ENCODE data around the gene FYN. TPM values are rescaled to one million over a fixed set of nuclear protein-coding genes. Genes with fewer than 3 reads are reported as not detected.

Gene FYN
- total RNA-seq, 2 donors from 2014 or later, result 25.7 to 83.1 TPM

DNA sequence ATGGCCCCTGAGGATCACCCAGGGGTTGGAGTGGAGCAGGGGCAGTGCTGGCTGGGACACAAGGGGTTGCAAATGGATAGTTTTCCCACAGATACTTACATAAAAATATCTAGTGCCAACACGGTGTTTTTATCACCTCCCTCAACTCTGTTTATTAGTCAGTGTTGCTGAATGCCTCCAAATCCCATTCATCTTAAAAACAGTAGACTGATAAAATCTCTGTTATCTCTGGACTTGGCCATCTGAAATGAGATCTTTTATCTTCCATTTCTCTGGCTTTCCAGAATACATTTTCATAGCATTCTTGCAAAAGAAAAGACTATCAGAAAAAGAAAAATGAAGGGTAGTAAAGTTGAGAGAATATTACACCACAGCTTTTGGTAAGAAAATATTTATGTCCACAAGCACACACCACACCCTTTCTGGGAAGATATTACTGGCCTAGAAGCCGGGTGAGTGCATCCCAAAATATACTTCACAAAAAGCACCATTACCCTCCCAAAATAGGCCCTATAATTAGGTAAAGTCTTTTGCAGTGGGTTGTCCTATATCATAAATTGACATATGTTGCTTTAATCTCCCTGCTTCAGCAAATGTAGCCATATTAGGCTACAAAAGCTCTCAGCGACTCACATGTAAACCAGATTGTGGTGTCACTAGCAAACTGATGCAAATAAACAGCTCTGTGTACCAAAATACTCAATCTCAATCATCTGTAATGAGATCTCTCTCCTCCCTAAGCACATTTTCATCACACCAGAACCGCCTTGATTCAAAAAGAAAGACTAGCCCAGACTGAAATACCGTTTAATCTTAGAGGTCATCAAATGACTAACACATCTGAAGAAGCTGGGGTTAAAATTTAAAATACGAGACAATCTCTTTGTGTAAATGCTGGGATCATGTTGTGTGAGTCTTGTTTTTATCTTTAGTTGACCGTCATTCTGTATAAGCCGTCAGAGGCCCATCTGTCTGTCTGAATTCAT lies 96.7 kb downstream of the FYN start:
- no peak for TF ChIP-seq CTCF (IDR thresholded peaks at IDR 0.05)
- TF ChIP-seq POLR2A (IDR thresholded peaks at IDR 0.05), result no peak
- no peaks in the 10 kb centered on the region for H3K36me3 ChIP-seq (replicated peaks in 1 of 2; ENCODE audit: insufficient read depth in 1 of 2, low read depth in 2 of 2)
- 59 to 66% methylated on average over 8 of the region's 8 CpGs for WGBS, 2 donors
- H3K9me3 ChIP-seq, result no peaks in the 10 kb centered on the region
- H3K27me3 ChIP-seq, result no peaks in the 10 kb centered on the region
- intact Hi-C loops (cut with DNase I), result no loop called here
- H3K4me1 ChIP-seq, result no peaks in the 10 kb centered on the region
- H3K4me3 ChIP-seq, result no peak overlapping the region
- no peak overlapping the region for H3K27ac ChIP-seq
- ATAC-seq (no peak), DNase-seq (no peak)

GRCh38 chr6:111775145-111775922 lies 97.9 kb downstream of the FYN start:
- intact Hi-C loops (cut with DNase I), result no loop called here
- ATAC-seq, result no peak
- Histone ChIP-seq H3K4me1 (no peaks in the 10 kb centered on the region), H3K9me3 (no peaks in the 10 kb centered on the region), H3K4me3 (no peak overlapping the region), H3K36me3 (replicated peaks in 1 of 2; ENCODE audit: insufficient read depth in 1 of 2, low read depth in 2 of 2) (no peaks in the 10 kb centered on the region), H3K27ac (no peak overlapping the region), H3K27me3 (no peaks in the 10 kb centered on the region)
- TF ChIP-seq POLR2A (IDR thresholded peaks at IDR 0.05), result no peak
- TF ChIP-seq CTCF (IDR thresholded peaks at IDR 0.05), result no peak
- no peak for DNase-seq
- 82 to 83% methylated on average over 8 of the region's 8 CpGs for WGBS, 2 donors

DNA sequence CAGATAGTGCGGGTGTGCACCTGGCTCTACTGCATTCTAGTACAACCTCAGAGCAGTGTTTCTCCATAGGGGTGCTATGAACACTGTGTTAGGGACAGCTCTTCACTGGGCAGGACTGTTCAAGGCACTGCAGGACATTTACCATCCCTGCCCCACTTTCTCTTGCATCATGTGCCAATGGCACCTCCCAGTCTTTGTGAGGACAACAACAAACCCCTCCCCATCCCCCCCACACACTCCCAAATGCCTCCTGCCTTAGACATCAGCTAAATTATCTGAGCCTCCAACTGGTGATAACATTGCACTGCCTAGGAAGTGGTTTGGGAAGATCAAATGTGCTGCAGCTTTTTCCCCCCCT lies 98.9 kb downstream of the FYN start:
- Histone ChIP-seq H3K4me1 (no peaks in the 10 kb centered on the region), H3K27ac (no peak overlapping the region), H3K4me3 (no peak overlapping the region), H3K36me3 (replicated peaks in 1 of 2; ENCODE audit: insufficient read depth in 1 of 2, low read depth in 2 of 2) (no peaks in the 10 kb centered on the region), H3K27me3 (no peaks in the 10 kb centered on the region), H3K9me3 (no peaks in the 10 kb centered on the region)
- intact Hi-C loops (cut with DNase I), result no loop called here
- ATAC-seq (no peak), DNase-seq (no peak)
- WGBS, 2 donors, result 88 to 93% methylated on average over 1 of the region's 1 CpG
- TF ChIP-seq CTCF (IDR thresholded peaks at IDR 0.05), result no peak

DNA sequence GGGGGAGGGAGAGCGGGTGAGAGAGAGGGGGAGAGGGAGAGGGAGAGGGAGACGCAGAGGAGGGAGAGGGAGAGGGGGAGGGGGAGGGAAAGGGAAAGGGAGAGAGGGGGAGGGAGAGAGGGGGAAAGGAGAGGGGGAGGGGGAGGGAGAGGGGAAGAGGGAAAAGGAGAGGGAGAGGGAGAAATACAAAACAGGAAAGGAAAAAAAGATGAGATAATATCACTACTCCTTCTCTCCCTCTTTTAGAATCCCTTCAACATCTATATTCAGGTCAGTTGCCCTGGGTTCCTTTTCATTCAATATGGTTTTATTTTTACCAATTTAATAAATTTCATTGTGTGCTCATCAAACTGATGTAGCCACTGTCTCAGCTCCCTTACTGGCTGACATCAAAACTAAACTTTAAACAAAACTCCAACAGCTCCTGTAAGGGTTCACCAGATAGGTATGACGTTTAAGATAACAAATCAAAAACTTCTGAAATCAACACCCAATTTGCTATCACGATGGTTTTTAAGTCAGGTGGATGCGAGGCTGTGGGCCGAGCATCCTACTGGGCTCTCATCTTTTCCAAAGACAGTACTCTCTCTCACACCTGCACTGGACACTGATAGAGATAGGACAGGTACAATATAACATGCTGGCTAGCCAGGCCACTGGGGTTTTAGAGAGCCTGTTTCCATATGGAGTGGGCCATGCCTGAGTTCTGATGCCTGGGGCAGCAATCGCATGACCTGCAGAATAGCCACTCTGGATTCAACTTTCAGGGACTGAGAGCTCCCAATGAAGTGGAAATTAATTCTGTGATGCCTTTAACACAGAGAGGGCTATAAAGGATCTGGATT lies 99.5 kb downstream of the FYN start:
- intact Hi-C loops (cut with DNase I), result no loop called here

More for the DNA sequence above, 99.5 kb downstream of the FYN start:
- Histone ChIP-seq H3K4me1 (no peaks in the 10 kb centered on the region), H3K4me3 (no peak overlapping the region), H3K9me3 (no peaks in the 10 kb centered on the region), H3K27ac (no peak overlapping the region), H3K36me3 (replicated peaks in 1 of 2; ENCODE audit: insufficient read depth in 1 of 2, low read depth in 2 of 2) (no peaks in the 10 kb centered on the region), H3K27me3 (no peaks in the 10 kb centered on the region)
- DNase-seq (no peak), ATAC-seq (no peak)
- 54 to 66% methylated on average over 5 to 7 of the region's 7 CpGs for WGBS, 2 donors
- TF ChIP-seq POLR2A (IDR thresholded peaks at IDR 0.05) (no peak), CTCF (IDR thresholded peaks at IDR 0.05) (no peak)
